GM12865 (cell line): ENCODE data around the gene SLC8A2.
A peak's percentile ranks its signal among the peaks of the same experiment; 100 is the strongest.

Source experiments
- DNase-seq: peaks from one replicate; pipeline ENCODE4 v3.0.0; 2010; ENCODE audit warnings: low read depth
- H3K4me3 ChIP-seq: 2 replicates; pipeline ENCODE4 v1.5.1; 2011; ENCODE audit warnings: mild to moderate bottlenecking, low read depth, low read length, control low read depth
- TF ChIP-seq, protein P1 (sequence below): IDR thresholded peaks from 2 replicates; pipeline ENCODE4 v1.5.1; 2011; ENCODE audit warnings: low read length, control low read depth, low read depth, inconsistent platforms; ENCODE audit not compliant: insufficient read depth; ENCODE audit errors: missing control alignments

Gene SLC8A2

DNA sequence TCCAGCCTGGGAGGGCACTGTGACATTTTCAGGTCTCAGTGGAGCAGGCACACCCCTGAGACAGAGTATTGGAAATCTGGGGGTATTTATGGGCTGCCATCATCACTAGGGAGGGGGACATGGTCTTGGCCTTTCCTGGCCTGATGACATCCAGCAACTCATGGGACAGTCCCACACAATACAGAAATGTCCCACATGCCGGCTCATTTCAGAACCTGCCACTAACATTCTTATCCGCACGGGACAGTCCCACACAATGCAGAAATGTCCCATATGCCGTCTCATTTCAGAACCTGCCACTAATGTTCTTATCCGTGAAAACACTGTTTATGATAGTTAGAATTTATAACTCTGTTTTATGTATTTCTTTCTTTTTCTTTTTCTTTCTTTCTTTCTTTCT is 9.8 kb downstream of the SLC8A2 start:
- peak; percentile 30 for DNase-seq
- TF ChIP-seq, protein P1, sequence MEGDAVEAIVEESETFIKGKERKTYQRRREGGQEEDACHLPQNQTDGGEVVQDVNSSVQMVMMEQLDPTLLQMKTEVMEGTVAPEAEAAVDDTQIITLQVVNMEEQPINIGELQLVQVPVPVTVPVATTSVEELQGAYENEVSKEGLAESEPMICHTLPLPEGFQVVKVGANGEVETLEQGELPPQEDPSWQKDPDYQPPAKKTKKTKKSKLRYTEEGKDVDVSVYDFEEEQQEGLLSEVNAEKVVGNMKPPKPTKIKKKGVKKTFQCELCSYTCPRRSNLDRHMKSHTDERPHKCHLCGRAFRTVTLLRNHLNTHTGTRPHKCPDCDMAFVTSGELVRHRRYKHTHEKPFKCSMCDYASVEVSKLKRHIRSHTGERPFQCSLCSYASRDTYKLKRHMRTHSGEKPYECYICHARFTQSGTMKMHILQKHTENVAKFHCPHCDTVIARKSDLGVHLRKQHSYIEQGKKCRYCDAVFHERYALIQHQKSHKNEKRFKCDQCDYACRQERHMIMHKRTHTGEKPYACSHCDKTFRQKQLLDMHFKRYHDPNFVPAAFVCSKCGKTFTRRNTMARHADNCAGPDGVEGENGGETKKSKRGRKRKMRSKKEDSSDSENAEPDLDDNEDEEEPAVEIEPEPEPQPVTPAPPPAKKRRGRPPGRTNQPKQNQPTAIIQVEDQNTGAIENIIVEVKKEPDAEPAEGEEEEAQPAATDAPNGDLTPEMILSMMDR, result no peak
- H3K4me3 ChIP-seq, result no peak overlapping the region

DNA sequence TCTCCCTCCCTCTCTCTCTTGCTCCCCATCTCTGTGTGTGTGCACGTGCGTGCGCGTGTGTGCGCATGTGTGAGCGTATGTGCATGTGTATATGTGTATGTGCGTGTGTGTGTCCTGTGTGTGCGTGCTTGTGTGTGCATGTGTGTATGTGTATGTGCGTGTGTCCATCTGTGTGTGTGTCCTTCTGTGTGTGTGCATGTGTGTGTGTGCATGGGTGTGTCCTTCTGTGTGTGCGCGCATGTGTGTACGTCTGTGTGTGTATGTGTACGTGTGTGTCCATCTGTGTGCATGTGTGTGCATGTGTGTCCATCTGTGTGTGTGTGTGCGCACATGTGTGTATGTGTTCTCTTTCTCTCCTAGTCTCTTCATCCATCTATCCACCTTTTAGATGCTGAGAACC is 12.2 kb downstream of the SLC8A2 start:
- no peak for DNase-seq
- TF ChIP-seq, protein P1, result no peak
- H3K4me3 ChIP-seq, result no peak overlapping the region

- TF ChIP-seq, protein P1, result no peak
- DNase-seq, result no peak
- H3K4me3 ChIP-seq, result no peak overlapping the region
These were observed 13.0 kb downstream of the SLC8A2 start for GRCh38 chr19:47458672-47459071.

DNA sequence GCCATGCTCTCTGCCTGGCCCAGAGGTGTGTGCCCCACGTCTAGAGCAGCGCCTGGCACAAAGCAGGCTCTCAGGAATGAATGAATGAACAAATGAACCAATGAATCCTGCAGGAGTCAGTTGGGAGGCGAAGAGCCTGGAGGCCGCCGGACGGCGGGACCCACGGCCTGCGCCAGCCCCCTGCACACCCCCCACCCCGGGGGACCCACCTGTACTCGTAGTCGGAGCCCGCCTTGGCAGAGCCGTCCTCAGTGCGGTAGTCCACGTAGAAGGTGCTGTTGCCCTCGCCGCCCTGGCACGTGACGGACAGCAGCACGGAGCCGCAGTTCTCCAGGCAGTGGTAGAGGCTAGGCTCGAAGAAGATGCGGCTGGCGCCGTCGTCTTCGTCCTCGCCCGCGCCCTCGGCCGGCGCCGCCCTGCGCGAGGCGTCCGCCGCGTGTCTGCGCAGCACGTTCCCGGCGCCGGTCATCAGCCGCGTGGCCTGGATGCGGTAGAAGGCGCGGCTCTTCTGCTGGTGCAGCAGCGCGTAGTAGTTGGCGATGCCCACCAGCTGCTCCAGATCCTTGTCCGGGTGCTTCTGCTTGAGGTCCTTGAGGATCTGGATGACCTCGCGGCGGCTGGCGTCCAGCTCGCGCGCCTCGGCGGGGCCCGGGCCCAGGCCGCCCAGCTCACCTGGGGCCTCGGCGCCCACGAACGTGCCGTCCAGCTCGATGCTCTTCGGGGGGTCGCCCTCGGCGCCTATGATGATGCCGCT is 14.8 kb downstream of the SLC8A2 start:
- DNase-seq, result no peak
- H3K4me3 ChIP-seq, result no peak overlapping the region
- TF ChIP-seq, protein P1, result no peak

DNA sequence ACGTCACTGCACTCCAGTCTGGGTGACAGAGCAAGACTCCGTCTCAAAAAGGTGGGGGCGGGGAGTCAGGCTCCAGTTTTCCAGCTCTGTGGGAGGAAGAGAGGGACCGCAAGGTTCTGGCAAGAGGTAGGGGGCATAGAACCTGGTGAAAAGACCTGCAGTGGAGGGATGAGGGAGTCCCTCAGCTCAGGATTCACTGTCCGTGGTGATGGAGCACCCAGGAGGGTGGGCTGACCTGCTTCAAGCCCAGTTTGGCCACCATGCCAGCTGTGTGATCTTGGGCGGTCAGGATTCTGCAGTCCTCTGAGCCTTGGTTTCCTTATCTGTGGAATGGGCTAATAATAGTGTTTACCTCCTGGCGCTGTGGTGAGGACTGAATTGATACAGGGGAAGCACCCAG is 21.2 kb downstream of the SLC8A2 start:
- H3K4me3 ChIP-seq, result no peak overlapping the region
- TF ChIP-seq, protein P1, result no peak

DNA sequence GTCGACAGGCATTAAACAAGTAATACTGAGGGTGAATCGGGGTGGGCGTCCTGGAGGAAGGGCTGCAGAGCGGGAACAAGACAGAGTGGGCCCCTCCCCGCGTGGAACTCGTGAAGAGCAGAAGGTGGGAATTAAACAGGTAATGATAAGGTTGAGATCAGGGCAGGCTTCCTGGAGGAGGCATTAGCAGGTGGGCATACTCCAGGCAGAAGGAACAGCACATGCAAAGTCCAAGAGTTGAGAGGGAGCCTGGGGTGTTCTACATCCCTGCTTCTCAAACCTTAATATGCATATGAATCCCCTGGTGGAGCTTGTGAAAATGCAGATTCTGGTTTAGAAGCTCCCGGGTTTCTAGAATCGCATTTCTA is 23.3 kb downstream of the SLC8A2 start:
- TF ChIP-seq, protein P1, result no peak
- DNase-seq, result no peak

More for the DNA sequence above, 21.2 kb downstream of the SLC8A2 start:
- no peak for DNase-seq

More for the DNA sequence above, 23.3 kb downstream of the SLC8A2 start:
- H3K4me3 ChIP-seq, result no peak overlapping the region
